Gastroesophageal sphincter (tissue), 4 donors: ENCODE measurements around the gene NIM1K. TPM values are rescaled to one million over a fixed set of nuclear protein-coding genes. Genes with fewer than 3 reads are reported as not detected.

ENCODE experiments used
- ATAC-seq: fragments of 150-250 bp; one replicate; pipeline ENCODE4 v1.9.1; 2016; ENCODE audit warnings: mild to moderate bottlenecking, moderate library complexity
- H3K27ac ChIP-seq, 4 donors: fragments of 200-600 bp; sonication (generic) in 3 of 4; 1 replicate in 3 of 4; 2 replicates in 1 of 4; pipeline ENCODE4 v1.5.1; 2016 to 2019
- H3K27me3 ChIP-seq: fragments of 200-600 bp; sonication (generic); one replicate; pipeline ENCODE4 v1.5.1; 2019
- H3K36me3 ChIP-seq, 2 donors: fragments of 200-600 bp; sonication (generic); one replicate each; pipeline ENCODE4 v1.5.1; 2019; ENCODE audit warnings: control low read depth in 1 of 2
- H3K4me1 ChIP-seq, 3 donors: fragments of 200-600 bp; sonication (generic); 1 replicate in 2 of 3; 2 replicates in 1 of 3; pipeline ENCODE4 v1.5.1; 2016 to 2019; ENCODE audit warnings: control low read depth in 2 of 3
- H3K4me3 ChIP-seq, 2 donors: fragments of 200-600 bp; sonication (generic); one replicate each; pipeline ENCODE4 v1.5.1; 2019; ENCODE audit warnings: mild to moderate bottlenecking in 1 of 2, moderate library complexity in 1 of 2
- H3K9me3 ChIP-seq, 3 donors: fragments of 200-600 bp; sonication (generic); one replicate each; pipeline ENCODE4 v1.5.1; 2017 to 2019; ENCODE audit warnings: control low read depth in 2 of 3
- EP300 ChIP-seq: sonication (generic); formaldehyde crosslinking; IDR thresholded peaks from one replicate; pipeline ENCODE4 v1.6.1; 2017; ENCODE audit warnings: antibody characterized with exemption, mild to moderate bottlenecking
- POLR2A ChIP-seq, 2 donors: fragments of 450-650 bp; IDR thresholded peaks; one replicate each; pipeline ENCODE4 v1.6.1; 2017; ENCODE audit warnings: antibody characterized with exemption in 2 of 2, mild to moderate bottlenecking in 2 of 2, moderate library complexity in 1 of 2
- POLR2AphosphoS5 ChIP-seq: sonication (generic); formaldehyde crosslinking; IDR thresholded peaks from one replicate; pipeline ENCODE4 v1.6.1; 2017; ENCODE audit warnings: antibody characterized with exemption
- WGBS, 2 donors: methylation state at CpG; one replicate each; pipeline ENCODE4 v1.1.5; 2018; ENCODE audit warnings: low coverage in 1 of 2; 5-methylcytosine and 5-hydroxymethylcytosine counted together
- total RNA-seq, 4 donors: library from RNA; depleted of rRNA; stranded (reverse); fragments of >200 nt; gene quantifications; one replicate each; pipeline ENCODE4 v1.1.0, GENCODE V29; 2016
- TF ChIP-seq, protein P1 (sequence below), 4 experiments: fragments of 200-600 bp in 2 of 4; fragments of 450-650 bp in 2 of 4; sonication (generic) in 1 of 4; IDR thresholded peaks; one replicate each; pipeline ENCODE4 v1.5.1; 2017 to 2019; ENCODE audit warnings: antibody characterized with exemption in 4 of 4, mild to moderate bottlenecking in 2 of 4, moderate library complexity in 2 of 4

Gene NIM1K
- total RNA-seq, 4 donors from 2014 or later, result 0.94 to 1.9 (median 1.2) TPM

DNA sequence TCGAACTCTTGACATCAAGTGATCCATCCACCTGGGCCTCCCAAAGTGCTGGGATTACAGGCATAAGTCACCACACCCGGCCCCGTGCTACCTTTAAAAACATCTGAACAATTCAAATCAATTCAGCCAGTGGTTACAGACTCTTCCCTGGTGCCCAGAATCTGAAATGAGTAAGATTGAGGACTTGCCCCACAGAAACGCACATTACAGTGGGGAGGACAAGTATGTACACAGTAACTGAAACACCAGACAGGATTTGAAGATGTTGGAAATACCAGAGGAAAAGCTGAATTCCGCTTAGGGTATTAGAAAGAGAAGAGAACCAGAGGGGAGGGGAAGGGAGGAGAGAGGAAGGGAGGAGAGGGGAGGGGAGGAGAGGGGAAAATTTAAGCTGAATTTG lies 17.8 kb downstream of the NIM1K start:
- H3K9me3 ChIP-seq, result no peaks in the 10 kb centered on the region
- ATAC-seq, result no peak
- no peak overlapping the region for H3K27ac ChIP-seq
- no peak for TF ChIP-seq EP300
- TF ChIP-seq POLR2A (IDR thresholded peaks at IDR 0.05), result no peak
- TF ChIP-seq POLR2AphosphoS5, result no peak
- TF ChIP-seq, protein P1, sequence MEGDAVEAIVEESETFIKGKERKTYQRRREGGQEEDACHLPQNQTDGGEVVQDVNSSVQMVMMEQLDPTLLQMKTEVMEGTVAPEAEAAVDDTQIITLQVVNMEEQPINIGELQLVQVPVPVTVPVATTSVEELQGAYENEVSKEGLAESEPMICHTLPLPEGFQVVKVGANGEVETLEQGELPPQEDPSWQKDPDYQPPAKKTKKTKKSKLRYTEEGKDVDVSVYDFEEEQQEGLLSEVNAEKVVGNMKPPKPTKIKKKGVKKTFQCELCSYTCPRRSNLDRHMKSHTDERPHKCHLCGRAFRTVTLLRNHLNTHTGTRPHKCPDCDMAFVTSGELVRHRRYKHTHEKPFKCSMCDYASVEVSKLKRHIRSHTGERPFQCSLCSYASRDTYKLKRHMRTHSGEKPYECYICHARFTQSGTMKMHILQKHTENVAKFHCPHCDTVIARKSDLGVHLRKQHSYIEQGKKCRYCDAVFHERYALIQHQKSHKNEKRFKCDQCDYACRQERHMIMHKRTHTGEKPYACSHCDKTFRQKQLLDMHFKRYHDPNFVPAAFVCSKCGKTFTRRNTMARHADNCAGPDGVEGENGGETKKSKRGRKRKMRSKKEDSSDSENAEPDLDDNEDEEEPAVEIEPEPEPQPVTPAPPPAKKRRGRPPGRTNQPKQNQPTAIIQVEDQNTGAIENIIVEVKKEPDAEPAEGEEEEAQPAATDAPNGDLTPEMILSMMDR (IDR thresholded peaks at IDR 0.05), result no peak
- no peaks in the 10 kb centered on the region for H3K4me1 ChIP-seq
- WGBS, 2 donors, result 59 to 60% methylated on average over 1 to 4 of the region's 5 CpGs
- no peaks in the 10 kb centered on the region for H3K27me3 ChIP-seq
- no peak overlapping the region for H3K4me3 ChIP-seq
- H3K36me3 ChIP-seq, result no peaks in the 10 kb centered on the region

DNA sequence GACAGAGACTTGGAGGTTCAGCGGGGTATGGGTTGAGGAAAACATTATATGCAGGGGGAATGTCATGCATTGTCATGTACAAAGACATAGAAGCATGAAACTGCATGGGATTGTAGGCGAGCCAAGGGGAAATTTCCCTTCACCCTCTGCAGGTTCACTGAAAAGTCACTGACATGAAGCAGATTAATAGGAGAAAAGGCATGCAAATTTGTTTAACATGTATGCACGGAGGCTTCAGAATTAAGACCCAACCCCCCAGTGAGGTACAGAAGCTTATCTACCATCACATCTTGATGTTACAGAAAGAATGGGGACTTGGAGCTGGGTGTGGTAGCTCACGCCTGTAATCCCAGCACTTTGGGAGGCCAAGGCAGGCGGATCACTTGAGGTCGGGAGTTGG lies 18.5 kb downstream of the NIM1K start:
- Histone ChIP-seq H3K27me3 (no peaks in the 10 kb centered on the region), H3K36me3 (no peaks in the 10 kb centered on the region), H3K4me1 (no peaks in the 10 kb centered on the region), H3K27ac (no peak overlapping the region), H3K9me3 (no peaks in the 10 kb centered on the region), H3K4me3 (no peak overlapping the region)
- ATAC-seq, result no peak
- TF ChIP-seq, protein P1 (IDR thresholded peaks at IDR 0.05), result no peak
- no peak for TF ChIP-seq POLR2A (IDR thresholded peaks at IDR 0.05)
- TF ChIP-seq POLR2AphosphoS5, result no peak
- no peak for TF ChIP-seq EP300
- 48 to 85% methylated on average over 3 to 6 of the region's 6 CpGs for WGBS, 2 donors

DNA sequence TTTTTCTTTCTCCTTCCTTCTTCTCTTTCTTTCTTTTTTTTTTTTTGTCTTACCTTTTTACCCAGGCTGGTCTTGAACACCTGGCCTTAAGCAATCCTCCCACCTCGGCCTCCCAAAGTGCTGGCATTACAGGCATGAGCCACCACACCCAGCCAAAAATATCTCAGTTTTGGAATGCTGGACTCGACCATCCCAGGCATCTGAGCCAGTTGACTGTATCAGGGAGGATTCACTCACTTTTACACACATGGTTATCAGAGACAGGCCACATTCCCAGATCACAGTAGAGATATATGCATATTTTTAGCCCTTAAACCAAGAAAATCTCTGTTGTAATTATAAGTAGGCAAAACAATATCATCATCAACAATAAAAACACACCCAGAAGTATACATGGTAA lies 21.9 kb downstream of the NIM1K start:
- ATAC-seq, result no peak
- TF ChIP-seq, protein P1 (IDR thresholded peaks at IDR 0.05), result no peak
- TF ChIP-seq EP300 (no peak), POLR2AphosphoS5 (no peak), POLR2A (IDR thresholded peaks at IDR 0.05) (no peak)
- no peaks in the 10 kb centered on the region for H3K4me1 ChIP-seq
- no peaks in the 10 kb centered on the region for H3K36me3 ChIP-seq
- H3K4me3 ChIP-seq, result no peak overlapping the region
- WGBS, 2 donors, result 59% methylated on average over 2 of the region's 2 CpGs; no CpG with 5 or more reads in 1 of the 2 donors
- no peaks in the 10 kb centered on the region for H3K9me3 ChIP-seq
- H3K27ac ChIP-seq, result no peak overlapping the region
- no peaks in the 10 kb centered on the region for H3K27me3 ChIP-seq

DNA sequence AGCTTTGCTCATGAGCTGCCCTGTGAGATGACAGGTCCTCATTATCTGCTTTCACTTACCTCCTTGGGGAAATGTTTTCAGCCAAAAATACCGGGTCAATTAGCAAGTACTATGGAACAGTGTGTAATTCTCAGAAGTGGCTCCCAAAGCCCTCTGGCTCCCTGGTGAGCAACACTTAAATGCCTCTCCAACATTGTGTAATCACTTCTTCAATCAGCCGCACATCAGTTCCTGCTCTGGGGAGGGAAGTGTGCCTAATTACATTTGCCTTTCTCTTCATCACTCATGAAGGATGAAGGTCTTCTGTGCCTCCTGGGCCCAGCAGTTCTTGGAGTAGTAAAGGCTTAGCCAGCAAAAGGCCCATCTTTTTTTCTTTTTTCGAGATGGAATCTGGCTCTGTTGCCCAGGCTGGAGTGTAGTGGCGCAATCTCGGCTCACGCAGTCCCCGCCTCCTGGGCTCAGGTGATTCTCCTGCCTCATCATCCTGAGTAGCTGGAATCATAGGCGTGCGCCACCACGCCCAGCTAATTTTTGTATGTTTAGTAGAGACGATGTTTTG lies 23.1 kb downstream of the NIM1K start:
- Histone ChIP-seq H3K36me3 (no peaks in the 10 kb centered on the region), H3K9me3 (no peaks in the 10 kb centered on the region), H3K27me3 (no peaks in the 10 kb centered on the region), H3K27ac (no peak overlapping the region), H3K4me3 (no peak overlapping the region), H3K4me1 (no peaks in the 10 kb centered on the region)
- 81% methylated on average over 4 to 9 of the region's 11 CpGs for WGBS, 2 donors
- TF ChIP-seq POLR2AphosphoS5, result no peak
- no peak for TF ChIP-seq EP300
- TF ChIP-seq POLR2A (IDR thresholded peaks at IDR 0.05), result no peak
- no peak for ATAC-seq

DNA sequence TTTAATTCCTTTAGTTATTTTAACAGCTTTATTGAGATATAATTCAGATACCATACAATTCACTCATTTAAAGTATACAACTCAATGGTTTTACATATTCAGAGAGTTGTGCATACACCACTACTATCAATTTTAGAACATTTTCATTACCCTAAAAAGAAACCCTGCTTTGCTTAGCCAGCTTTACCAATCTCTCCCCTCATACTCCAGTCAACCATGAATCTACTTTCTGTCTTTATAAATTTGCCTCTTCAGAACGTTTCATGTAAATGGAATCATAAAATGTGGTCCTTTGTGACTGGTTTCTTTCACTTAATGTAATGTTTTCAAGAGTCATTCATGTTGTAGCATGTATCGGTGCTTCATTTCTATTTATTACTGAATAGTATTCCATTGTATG lies 24.9 kb downstream of the NIM1K start:
- 75 to 78% methylated on average over 2 of the region's 2 CpGs for WGBS, 2 donors
- no peak for TF ChIP-seq POLR2AphosphoS5
- no peak for TF ChIP-seq EP300
- TF ChIP-seq POLR2A (IDR thresholded peaks at IDR 0.05), result no peak
- TF ChIP-seq, protein P1 (IDR thresholded peaks at IDR 0.05), result no peak
- Histone ChIP-seq H3K36me3 (no peaks in the 10 kb centered on the region), H3K9me3 (no peaks in the 10 kb centered on the region), H3K27me3 (no peaks in the 10 kb centered on the region), H3K4me3 (no peak overlapping the region), H3K27ac (no peak overlapping the region), H3K4me1 (no peaks in the 10 kb centered on the region)
- no peak for ATAC-seq
